Measurements from ENCODE around the gene NCKAP5.

DNA sequence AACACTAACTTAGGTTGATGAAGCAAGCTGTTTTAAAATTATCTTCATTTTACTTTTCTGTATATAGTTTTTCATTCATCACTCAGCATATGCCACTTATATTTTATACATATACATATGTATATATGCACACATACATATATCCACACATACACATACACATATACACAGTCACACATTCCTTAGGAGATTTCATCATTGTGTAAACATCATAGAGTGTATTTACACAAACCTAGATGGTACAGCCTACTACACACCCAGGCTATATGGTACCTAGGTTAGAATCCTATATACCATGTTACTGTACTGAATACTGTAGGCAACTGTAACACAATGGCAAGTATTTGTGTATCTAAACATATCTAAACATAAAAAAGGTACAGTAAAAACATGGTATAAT lies 602.8 kb downstream of the NCKAP5 start:
- no peak for TF ChIP-seq POLR2AphosphoS5 (IDR thresholded peaks at IDR 0.05; ENCODE audit: low read depth)
- TF ChIP-seq, protein P1, sequence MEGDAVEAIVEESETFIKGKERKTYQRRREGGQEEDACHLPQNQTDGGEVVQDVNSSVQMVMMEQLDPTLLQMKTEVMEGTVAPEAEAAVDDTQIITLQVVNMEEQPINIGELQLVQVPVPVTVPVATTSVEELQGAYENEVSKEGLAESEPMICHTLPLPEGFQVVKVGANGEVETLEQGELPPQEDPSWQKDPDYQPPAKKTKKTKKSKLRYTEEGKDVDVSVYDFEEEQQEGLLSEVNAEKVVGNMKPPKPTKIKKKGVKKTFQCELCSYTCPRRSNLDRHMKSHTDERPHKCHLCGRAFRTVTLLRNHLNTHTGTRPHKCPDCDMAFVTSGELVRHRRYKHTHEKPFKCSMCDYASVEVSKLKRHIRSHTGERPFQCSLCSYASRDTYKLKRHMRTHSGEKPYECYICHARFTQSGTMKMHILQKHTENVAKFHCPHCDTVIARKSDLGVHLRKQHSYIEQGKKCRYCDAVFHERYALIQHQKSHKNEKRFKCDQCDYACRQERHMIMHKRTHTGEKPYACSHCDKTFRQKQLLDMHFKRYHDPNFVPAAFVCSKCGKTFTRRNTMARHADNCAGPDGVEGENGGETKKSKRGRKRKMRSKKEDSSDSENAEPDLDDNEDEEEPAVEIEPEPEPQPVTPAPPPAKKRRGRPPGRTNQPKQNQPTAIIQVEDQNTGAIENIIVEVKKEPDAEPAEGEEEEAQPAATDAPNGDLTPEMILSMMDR (IDR thresholded peaks at IDR 0.05; ENCODE audit: insufficient read depth, low read length) = no peak
- TF ChIP-seq, protein P2, sequence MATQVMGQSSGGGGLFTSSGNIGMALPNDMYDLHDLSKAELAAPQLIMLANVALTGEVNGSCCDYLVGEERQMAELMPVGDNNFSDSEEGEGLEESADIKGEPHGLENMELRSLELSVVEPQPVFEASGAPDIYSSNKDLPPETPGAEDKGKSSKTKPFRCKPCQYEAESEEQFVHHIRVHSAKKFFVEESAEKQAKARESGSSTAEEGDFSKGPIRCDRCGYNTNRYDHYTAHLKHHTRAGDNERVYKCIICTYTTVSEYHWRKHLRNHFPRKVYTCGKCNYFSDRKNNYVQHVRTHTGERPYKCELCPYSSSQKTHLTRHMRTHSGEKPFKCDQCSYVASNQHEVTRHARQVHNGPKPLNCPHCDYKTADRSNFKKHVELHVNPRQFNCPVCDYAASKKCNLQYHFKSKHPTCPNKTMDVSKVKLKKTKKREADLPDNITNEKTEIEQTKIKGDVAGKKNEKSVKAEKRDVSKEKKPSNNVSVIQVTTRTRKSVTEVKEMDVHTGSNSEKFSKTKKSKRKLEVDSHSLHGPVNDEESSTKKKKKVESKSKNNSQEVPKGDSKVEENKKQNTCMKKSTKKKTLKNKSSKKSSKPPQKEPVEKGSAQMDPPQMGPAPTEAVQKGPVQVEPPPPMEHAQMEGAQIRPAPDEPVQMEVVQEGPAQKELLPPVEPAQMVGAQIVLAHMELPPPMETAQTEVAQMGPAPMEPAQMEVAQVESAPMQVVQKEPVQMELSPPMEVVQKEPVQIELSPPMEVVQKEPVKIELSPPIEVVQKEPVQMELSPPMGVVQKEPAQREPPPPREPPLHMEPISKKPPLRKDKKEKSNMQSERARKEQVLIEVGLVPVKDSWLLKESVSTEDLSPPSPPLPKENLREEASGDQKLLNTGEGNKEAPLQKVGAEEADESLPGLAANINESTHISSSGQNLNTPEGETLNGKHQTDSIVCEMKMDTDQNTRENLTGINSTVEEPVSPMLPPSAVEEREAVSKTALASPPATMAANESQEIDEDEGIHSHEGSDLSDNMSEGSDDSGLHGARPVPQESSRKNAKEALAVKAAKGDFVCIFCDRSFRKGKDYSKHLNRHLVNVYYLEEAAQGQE (IDR thresholded peaks at IDR 0.05; ENCODE audit: insufficient replicate concordance, low read depth) = no peak
- no peak for TF ChIP-seq GABPA (IDR thresholded peaks at IDR 0.05; ENCODE audit: low read depth)
- no peak for TF ChIP-seq SPI1 (IDR thresholded peaks at IDR 0.05; ENCODE audit: borderline replicate concordance, low read depth)

Data from HL-60 (cell line).